ENCODE measurements around the gene SORL1.
A peak's percentile ranks its signal among the peaks of the same experiment; 100 is the strongest.

Gene SORL1

DNA sequence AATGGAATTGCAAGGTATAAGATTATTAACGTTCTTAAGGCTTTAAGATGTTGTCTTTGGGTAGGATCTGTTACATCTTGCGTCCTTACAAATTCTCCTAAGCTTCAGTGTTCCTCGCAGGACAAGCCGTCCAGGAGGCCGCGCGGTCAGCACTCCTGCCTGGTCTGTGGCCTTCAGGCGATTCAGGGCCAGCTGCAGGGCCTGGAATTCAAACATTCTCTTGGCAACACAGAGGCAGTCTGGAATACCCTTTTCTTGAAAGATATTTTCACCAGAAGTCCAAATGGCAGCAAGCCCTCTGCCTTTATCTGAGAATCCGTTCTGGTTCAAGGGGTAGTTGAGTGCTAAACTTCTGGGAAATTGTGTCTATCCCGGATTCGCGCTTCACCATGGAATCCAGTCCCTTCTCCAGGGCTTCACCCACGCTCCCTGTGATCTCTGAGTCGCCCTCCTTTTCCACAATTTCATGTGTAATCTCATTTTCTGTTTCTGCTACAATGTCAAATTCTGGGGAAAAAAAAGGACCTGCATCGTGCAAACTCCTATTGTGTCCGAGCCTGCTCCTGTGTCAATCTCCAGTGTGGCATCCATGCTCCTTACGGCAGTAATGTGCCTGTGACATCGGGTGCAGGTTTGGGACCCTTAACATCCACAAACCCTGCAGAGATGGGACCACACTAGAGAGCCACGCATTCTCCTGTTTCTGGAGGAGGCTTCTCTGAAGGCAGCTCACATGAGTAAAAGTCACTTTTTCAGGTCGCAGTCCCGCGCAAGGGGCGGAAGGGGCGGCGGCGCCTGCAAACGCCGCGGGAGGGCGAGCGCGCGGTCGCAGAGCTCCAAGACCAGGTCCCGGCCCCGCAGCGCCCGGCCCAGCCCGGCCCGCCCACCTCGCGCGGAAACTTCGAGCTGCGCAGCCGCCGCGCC lies 25.4 kb upstream of the SORL1 start:
- DNase-seq (ENCODE audit: low spot score), result peak; percentile 77

DNA sequence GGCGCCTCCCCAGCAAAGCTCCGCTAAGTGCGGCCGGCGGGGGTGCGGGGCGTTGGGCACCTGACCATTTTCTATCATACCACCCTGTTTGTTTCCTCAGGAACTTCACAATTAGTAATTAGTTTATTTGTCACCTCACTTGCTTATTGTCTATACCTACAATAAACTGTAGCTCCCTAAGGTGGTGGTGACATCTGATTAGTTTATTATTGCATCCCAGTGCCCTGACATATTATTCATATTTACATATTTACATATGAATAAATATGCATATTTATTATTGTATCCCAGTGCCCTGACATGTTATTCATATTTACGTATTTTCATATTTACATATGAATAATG lies 24.7 kb upstream of the SORL1 start:
- DNase-seq (ENCODE audit: low spot score), result no peak

DNA sequence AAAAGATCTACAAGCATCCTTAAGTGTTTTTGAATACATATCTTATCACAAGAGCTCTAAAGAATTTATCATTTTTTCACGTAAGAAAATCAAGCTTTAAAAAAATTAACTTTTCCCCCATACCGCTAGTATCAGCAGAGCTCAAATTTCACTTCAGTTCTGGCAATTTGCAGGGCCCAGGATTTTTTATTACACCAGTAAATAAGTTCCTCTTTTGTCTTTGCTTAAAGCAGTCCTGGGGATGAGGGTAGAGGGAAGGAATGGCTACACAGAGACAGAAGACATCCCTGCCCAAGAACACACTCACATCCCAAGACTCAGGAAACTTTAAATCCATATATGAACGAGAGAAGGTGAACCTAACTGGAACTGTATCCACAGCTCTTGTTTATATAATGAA lies 22.6 kb upstream of the SORL1 start:
- no peak for DNase-seq (ENCODE audit: low spot score)

DNA sequence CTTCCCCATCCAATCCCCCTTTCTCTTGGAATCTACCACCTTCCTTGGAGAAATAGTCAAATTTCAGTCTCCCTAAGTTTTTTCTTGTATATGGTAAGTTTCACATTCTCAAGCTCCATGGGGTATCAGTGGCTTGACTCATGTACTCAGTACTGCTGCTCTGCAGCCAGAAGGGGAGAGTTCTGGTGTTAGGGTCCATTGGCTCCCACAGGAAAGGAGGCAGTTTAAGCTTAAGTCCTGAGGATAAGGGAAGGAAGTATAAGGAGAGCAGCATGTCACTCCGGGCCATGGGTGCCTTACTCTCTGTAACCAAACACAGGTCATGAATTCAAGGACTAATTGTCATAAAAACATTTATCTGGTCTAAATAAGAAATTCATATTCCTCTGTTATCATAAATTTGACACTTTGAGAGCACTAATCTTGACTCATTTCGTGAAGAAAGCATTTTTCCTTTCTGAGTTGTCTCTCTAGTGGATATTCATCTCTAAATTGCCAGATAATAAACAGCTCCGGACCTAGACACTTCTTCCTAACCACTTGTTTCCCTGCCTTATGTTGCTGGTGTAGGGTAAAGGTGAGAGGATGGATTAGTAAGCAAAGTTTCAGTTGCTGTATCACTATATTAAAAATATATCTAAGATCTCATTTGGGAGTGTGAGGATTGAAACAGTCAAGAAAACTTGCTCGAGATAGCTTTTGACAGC lies 20.1 kb upstream of the SORL1 start:
- no peak for DNase-seq (ENCODE audit: low spot score)

DNA sequence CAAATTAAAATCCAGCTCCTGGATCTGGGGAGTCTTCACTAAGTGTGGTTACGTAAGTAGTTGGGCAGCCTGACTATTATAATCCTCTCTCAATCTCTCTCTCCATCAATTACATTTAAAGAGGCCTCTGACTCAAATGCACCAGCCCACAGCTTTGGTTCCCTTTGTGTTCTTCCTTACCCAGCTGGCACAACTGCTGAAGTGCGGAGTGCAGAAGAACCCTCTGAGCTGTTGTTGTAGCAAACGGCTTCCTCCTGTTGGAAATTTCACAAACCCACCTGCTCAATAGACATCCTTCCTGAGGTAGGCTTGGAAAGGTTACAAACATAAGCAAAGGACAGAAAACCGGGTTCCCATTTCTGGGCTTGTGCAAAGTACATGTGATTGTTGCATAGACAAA lies 17.0 kb upstream of the SORL1 start:
- DNase-seq (ENCODE audit: low spot score), result no peak

DNA sequence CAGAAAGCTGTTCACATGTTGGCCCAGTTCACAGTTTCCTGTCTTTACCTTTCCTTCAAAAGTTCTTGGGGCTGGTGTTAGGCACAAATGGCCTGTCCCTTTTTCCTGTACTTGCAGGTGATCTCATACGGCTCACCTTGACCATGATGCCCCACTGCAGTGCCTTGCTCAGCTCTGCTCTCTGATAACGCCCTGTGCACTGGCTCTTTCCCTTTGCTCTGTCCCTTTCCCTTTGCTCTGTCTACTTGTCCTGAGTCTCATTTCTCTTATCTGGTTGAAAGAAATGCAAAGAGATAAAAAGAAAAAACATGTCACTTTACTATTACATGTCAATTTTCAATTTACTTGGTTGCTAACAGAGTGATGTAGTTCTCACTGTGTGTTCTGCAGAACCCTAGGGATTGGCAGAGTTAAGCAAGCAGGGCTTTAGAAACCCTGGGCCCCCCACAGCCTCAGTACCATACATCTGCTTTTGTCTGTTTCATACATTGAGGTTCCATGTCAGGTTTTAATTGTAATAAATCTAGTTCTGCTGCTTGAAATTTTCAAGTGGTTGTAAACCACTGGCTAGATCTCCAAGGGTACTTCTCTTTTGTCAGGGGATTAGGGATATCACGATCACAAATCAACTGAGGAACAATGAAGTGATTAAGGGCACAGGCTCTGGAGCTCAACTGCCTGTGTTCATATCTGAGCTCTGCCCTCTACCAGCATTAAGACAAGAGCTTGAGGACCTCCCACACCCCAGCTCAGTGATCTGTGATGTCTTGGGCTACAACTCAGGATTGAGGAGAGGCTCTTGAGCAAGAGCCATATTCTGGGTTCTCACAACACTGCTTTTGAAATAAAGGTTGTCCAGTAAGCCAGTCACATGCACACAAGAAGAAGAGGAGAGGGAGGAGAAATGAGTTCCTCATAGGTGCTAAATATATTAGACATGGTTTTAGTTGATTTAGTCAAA lies 16.3 kb upstream of the SORL1 start:
- no peak for DNase-seq (ENCODE audit: low spot score)

DNA sequence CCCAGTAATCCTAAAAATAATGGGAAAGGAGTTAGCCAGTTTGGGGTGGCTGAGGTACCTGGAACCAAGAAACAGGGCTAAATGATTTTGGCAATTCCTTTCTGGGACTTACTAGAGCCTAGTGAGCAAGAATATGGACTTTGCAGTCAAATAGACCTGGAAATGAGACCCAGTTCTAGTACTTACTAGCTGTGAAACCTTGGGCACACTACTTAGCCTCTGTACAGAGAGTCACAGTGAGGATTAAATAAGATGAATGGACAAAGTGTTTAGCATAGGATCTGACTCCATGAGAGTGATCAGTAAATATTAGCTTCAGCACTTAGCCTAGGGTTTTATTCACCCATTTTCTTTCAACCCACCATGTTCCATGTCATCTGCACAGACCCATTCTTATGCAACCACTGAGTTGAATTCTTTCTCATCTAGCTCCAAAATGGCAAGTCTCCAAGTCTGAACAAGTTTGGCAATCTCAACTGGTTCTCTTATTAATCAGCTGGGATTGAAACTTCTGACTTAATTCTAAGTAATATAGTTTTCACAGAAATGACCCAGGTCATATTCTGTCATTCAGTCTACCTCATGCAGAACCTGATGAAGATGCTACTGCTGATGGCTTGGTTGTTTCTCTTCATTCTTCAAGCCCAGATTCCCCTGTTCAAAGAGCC lies 15.0 kb upstream of the SORL1 start:
- no peak for DNase-seq (ENCODE audit: low spot score)

DNA sequence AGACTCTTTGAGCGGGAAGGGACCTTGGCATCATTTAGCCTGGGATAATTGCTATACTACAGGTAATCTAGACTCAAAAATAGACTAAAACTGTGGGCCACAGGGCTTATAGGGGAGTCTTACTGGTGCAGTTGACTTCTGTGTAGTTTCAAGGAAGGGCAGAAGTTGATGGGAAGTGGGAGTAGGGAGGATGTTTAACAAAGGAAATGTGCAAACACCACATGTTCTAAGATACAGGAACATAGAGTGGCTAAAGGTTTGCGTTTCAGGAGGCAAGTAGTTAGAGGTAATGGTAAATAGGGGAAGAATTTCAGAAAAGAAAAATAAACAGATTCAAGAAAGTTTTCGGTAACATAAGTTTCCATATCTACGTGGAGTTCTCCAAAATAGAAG lies 14.4 kb upstream of the SORL1 start:
- no peak for DNase-seq (ENCODE audit: low spot score)

DNA sequence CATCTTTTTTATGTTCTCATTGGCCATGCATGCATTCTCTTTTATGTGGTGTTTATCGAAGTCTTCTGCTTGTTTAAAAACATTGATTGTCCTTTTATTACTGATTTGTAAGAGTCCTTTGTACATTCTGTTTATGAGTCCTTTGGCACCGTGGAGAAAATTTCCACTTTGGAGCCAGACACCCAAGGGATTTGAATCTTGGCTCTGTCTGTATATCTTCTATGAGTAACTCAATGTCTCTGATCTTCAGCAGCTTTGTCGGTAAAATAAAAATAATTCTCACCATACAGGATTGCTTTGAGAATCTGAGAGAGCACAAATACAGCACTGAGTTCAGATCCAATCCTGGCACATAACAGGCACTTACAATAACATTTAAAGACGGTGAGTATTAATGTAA lies 12.8 kb upstream of the SORL1 start:
- no peak for DNase-seq (ENCODE audit: low spot score)

DNA sequence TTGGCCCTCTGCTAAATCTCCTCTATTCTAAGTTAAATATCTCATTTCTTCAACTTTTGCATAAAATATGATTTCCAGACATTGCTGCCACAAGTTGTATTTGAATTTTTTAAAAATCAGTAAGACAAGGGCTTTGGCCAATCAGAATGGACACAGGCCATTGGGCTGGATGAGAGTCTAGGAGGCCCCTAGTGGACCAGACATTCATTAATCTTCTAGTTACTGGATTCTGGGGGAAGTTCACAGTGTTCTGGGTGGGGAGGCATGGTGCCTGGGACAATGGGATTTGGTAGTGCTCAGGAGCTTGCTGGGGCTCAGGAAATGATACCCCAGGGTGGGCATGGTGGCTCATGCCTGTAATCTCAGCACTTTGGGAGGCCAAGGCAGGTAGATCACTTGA lies 12.4 kb upstream of the SORL1 start:
- no peak for DNase-seq (ENCODE audit: low spot score)

DNA sequence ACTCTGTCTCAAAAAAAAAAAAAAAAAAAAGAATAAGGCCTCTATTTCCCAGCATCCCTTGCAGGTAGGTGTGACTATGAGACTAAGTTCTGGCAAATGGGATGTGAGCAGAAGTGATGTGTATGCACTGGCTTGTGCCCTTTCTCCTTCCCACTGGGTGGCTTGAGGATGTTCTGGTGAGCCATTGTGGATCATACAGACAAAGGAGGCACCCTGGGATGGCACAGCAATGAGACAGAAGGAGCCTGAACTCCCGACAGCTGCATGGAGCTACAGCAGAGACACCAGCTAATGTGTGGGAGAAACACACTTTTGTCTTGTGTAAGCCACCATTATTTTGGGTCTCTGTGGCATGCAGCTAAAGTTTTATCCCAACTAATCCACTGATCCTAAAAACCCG lies 10.6 kb upstream of the SORL1 start:
- DNase-seq (ENCODE audit: low spot score), result no peak

DNA sequence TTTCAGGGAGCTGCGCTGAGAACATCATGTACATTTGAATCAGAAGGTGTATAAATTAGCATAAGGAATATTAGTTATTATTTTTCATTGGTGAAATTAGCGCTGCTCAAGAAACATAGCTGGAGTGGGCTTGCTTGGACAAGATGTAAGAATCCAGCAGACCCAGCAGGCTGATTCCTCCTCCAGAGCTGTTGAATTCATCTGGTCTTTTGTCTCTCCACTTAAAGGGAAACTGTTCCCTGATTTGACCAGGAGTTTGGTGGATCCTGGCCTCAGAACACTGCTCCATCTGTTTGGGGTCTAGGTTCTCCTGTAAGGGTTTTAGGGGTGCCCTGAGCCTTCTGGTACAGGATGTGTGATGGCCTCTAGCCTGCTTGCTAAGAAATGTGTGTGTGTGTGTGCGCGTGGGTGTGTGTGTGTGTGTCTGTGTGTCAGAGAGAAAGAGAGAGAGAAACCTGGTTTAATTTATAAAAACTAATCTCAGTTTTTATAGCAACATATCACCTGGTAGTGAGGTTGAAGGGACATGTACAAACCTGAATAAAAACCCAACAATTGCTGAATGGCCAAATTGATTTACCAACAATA lies 8.3 kb upstream of the SORL1 start:
- DNase-seq (ENCODE audit: low spot score), result no peak

DNA sequence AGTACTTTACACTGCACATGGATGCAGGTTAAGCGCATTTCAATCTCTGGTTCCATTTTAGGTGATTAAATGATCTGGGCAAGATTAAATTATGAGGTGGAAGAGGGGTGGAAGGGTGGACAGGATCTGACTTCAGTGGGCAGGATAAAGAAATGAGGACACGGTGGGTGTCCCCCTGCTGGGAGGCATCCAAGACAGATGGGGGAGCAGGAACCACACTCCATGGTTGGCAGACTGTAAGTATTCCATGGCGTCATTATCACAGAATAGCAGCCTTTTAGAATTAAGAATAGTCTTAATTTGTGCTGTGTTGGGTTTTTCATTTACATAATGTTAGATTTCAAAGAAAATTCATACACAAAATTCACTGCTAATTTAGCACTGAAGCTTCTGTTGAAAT lies 7.6 kb upstream of the SORL1 start:
- no peak for DNase-seq (ENCODE audit: low spot score)

DNA sequence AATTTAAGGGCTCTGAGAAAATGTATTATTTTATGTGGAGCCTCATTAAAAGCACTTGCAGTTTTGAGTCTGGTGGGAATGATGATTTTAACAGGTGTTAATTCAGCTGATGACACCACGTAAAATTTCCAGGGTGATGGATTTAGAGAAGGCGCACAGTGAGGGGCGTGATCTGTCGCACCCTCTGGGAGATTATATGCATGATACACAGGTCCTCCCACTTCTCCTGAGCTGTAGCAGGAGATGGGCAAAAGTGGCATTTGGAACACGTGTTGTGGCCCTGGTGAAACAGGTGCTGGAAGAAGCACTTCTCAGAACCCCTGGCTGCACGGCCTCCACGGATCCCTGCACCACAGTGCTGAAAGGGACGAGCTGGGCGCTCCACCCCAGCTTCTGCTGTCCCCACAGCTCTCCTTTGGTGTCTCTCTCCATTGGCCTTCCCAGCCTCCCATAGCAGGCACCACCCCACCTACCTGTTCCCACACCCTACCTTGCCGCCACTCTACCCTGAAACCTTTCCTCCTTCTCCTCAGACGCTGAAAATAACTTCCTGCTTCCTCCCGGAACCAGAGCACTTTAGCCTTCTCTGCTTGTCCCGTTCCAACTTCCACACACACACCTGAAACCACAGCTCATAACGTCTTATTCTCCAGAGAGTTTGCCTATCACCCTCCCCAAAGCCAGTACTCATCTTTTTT lies 6.9 kb upstream of the SORL1 start:
- no peak for DNase-seq (ENCODE audit: low spot score)

DNA sequence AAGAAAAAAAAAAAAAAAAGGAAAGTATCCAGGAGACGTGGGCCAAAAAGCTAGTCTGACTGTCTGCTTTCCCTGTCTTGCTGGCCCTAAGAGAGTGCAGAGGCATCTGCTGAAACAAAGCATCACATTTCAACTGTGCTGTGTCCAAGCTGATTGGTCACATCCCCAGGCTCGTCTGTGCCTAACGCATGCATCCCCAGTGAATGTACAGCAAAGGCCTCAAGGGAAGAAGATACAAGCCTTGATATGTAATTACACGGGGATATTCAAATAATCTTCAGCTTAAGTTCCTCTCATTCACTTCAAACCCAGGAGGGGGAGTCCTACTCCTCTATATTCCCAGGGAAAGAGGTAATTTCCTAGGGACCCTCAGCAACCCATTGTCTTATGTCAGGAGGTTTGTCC lies 5.4 kb upstream of the SORL1 start:
- peak; percentile 67 for DNase-seq (ENCODE audit: low spot score)

DNA sequence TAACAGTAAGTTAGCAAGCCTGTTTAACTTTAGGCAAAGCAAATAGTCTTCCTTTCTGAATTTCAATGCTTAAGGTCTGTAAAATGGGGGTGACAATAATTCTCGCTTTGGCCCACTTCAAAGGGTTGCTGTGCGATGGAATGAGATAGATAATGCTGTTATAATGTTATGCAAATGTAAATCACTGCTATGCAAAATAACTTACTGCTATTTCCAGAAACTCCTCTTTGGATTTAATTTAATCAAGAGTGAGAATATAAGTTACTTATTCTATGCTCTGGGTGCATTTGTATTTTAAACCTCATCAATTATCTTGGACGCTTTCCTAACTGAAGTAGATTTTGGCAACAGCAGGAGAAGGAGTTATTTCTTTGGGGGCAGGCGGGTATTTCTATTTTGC lies 4.1 kb upstream of the SORL1 start:
- no peak for DNase-seq (ENCODE audit: low spot score)

DNA sequence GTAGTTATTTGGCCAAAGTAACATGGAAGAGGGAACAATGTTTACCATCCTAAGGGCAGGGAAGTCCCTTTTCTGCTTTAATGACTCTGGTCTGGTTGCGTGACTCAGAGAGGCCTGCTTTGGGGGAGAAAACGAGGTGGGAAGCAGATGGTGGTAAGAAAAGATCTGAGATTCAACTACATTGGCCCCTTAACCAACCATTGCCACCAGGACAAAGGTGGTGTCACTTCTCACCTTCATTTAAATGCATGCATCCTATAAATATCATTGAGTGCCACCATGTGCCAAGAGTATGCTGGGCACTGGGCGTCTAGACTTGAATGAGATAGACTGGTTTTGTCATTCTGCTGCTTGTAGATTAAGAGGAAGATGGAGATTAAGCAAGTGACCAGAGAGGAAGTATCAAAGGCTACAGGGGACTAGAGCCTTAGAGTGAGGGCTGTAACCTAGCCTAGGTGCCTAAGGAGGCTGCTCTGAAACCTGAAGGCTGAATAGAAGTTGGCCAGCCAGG lies 3.6 kb upstream of the SORL1 start:
- no peak for DNase-seq (ENCODE audit: low spot score)

DNA sequence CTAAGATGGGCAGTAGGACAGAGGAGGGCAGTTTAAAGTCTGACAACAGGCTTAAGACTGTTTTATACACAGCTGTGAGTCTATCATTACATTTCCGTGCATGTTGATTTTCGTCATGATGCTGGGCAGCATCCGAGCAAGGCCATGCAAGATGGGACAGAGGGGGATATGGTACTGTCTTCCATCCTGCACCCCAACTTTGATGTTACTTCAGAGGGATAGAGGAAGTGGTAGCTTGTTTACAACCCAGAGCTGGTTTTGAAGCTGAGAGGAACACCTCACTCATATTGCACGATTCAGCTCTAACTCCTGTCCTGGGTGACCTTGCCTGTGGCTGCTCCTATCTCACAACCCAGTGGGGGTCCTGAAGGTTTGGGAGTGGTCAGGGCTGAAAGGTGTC lies 3.0 kb upstream of the SORL1 start:
- no peak for DNase-seq (ENCODE audit: low spot score)

DNA sequence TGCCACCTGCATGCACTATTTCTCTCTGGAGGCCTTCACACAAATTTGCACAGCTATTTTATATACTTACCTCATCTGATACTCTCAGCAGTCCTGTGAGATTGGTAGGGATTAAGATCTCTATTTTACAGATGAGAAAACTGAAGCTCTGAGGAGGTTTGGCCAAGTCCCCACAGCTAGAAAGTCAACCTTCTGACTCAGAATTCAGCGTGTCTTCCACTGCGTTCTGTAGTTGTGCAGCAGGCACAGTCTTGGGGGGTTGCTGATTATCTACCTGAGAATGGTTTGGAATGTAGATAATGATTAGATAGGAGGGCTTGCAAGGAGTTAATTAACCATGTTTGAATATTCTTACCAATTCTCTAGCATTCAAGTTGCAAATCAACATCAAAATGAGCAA lies 2.5 kb upstream of the SORL1 start:
- no peak for DNase-seq (ENCODE audit: low spot score)

DNA sequence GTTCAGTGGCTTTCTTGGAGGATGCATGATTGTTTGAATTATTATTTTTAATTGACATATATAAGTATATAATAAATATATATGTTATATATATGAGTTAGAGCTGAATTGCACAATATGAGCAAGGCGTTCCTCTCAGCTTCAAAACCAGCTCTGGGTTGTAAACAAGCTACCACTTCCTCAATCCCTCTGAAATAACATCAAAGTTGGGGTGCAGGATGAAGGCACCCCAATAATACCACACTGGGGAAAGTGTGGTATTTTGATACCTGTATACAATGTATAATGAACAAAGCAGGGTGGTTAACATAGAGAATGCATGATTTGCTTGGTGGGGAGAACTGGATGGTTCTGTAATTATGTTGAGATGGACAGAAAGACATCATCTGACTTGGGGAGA lies 1.7 kb upstream of the SORL1 start:
- no peak for DNase-seq (ENCODE audit: low spot score)

All from germinal center (tissue), 1 donor.